Neural cell (in vitro differentiated cells): ENCODE measurements around the gene RPIA.

Experiments
- CTCF ChIP-seq: fragments of 450-650 bp; IDR thresholded peaks from 2 replicates; pipeline ENCODE4 v1.5.1; 2014; ENCODE audit warnings: antibody characterized with exemption, mild to moderate bottlenecking, moderate library complexity; ENCODE audit not compliant: poor library complexity, severe bottlenecking
- POLR2AphosphoS5 ChIP-seq: IDR thresholded peaks from 2 replicates; pipeline ENCODE4 v1.6.1; 2012
- SMC3 ChIP-seq: fragments of 450-650 bp; conservative IDR thresholded peaks from 2 replicates; pipeline ENCODE4 v1.6.1; 2014; ENCODE audit warnings: antibody characterized with exemption, mild to moderate bottlenecking, moderate library complexity; ENCODE audit not compliant: poor library complexity
- TF ChIP-seq, protein P1 (sequence below): IDR thresholded peaks from 2 replicates; pipeline ENCODE4 v1.6.1; 2012; ENCODE audit warnings: borderline replicate concordance

DNA sequence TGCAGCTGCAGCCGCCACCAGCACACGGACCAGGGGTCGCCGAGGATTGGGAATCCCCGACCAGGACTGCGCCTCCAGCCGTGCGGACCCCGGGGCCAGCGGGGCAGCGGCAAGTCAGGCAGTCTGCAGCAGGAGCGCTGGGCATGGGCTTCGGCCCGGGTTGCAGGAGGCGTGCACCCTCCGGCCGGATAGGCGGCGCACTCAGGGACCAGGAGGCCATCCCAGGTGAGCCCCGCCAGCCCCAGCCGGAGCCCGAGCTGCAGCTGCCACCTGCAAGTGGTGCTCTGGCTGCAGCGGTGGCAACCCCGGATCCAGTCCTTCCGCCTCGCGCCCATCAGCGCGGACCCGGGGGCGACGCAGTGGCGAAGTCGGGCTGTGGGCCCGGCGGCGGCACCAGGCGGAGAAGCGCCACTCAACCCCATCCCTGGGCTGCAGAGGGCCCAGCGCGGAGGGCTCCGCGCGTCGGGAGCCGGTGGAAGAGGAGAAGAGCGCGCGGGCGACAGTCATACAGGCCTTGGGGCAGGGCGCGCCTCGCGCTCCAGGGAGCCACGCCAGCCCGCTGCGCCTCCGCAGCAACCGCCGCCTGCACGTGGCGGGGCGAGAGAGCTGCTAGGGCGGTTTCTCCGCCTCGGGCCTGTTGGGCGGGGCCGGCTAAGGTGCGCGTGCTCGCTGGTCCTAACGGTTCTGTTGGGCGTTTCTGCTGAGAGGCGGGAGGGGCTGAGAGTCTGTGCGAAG is 73.8 kb downstream of the RPIA start:
- TF ChIP-seq SMC3 (no peak), POLR2AphosphoS5 (no peak), CTCF (peak; percentile 30)
- TF ChIP-seq, protein P1, sequence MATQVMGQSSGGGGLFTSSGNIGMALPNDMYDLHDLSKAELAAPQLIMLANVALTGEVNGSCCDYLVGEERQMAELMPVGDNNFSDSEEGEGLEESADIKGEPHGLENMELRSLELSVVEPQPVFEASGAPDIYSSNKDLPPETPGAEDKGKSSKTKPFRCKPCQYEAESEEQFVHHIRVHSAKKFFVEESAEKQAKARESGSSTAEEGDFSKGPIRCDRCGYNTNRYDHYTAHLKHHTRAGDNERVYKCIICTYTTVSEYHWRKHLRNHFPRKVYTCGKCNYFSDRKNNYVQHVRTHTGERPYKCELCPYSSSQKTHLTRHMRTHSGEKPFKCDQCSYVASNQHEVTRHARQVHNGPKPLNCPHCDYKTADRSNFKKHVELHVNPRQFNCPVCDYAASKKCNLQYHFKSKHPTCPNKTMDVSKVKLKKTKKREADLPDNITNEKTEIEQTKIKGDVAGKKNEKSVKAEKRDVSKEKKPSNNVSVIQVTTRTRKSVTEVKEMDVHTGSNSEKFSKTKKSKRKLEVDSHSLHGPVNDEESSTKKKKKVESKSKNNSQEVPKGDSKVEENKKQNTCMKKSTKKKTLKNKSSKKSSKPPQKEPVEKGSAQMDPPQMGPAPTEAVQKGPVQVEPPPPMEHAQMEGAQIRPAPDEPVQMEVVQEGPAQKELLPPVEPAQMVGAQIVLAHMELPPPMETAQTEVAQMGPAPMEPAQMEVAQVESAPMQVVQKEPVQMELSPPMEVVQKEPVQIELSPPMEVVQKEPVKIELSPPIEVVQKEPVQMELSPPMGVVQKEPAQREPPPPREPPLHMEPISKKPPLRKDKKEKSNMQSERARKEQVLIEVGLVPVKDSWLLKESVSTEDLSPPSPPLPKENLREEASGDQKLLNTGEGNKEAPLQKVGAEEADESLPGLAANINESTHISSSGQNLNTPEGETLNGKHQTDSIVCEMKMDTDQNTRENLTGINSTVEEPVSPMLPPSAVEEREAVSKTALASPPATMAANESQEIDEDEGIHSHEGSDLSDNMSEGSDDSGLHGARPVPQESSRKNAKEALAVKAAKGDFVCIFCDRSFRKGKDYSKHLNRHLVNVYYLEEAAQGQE: no peak
